ENCODE measurements around the gene ELAVL4.

DNA sequence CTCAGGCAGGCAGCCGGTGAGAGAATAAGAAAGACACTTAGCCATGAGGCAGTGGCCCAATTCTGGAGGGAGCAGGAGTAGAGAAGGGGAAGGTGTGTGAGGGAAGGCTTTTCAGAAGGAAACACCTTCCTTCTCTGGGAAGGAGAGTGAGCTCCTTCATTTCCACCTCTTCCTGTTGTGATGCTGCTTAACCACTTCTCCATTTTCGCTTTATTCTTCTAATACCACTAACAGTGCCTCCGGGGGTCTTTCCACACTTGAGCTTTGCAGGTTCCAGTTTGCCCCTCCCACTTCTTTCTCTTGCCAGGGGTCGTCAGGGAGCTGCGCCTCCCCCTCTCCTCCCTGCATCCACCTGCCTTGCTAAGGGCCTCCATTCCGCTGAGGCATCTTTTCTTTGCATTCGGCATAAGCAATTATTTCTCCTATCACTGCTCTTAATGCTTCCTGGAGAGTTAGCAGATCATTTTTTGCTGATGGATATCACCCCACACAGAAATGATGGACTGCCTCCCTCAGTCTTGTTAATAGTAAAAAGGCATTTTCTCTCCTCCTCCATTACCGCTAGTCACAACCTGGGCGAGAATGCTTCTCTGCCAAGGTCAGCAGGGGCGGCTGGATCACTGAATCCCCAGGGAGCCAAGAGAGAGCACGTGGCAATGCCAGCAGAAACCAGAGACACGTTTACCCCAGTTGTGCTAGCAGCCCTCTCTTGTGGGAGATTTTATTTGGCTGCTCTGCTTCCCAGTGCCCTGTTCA, 74.8 kb downstream of the ELAVL4 start:
- TF ChIP-seq POLR2AphosphoS5 (IDR thresholded peaks at IDR 0.05; ENCODE audit: low read depth, low read length) (no peak), POLR2A (IDR thresholded peaks at IDR 0.05; ENCODE audit: low read depth, low read length) (no peak)
